K562 (cell line): ENCODE results near the gene CMPK1. TPM values are rescaled to one million over a fixed set of nuclear protein-coding genes. Genes with fewer than 3 reads are reported as not detected.

ENCODE experiments used
- CBX3 ChIP-seq, 2 experiments: IDR thresholded peaks; 1 replicate in 1 of 2; 2 replicates in 1 of 2; pipeline ENCODE4 v1.6.1; 2012; ENCODE audit warnings: inconsistent platforms in 2 of 2, low read length in 2 of 2, borderline replicate concordance in 1 of 2, control low read depth in 1 of 2
- CEBPG ChIP-seq, 3 experiments: fragments of 200-800 bp in 1 of 3; sonication (Bioruptor generic) in 1 of 3; sonication (generic) in 1 of 3; formaldehyde crosslinking in 1 of 3; IDR thresholded peaks in 2 of 3; conservative IDR thresholded peaks in 1 of 3; 2 replicates each; pipeline versions ENCODE4 v1.6.1 to v1.8.0; 2016 to 2022; ENCODE audit warnings: missing compliant biosample characterization in 2 of 3, missing genetic modification characterization in 2 of 3, mild to moderate bottlenecking in 1 of 3, missing genetic modification reagents in 1 of 3
- LEF1 ChIP-seq: fragments of 450-650 bp; IDR thresholded peaks from 2 replicates; pipeline ENCODE4 v1.6.1; 2016; ENCODE audit warnings: mild to moderate bottlenecking
- NCOA6 ChIP-seq: fragments of 450-650 bp; IDR thresholded peaks from 2 replicates; pipeline ENCODE4 v1.6.1; 2017; ENCODE audit warnings: mild to moderate bottlenecking
- RBM22 ChIP-seq: fragments of 200-400 bp; formaldehyde crosslinking; IDR thresholded peaks from 2 replicates; pipeline ENCODE4 v1.6.1; 2018; ENCODE audit warnings: low read length, low read depth; ENCODE audit not compliant: poor library complexity, severe bottlenecking
- SP1 ChIP-seq: sonication (generic); formaldehyde crosslinking; IDR thresholded peaks from 2 replicates; pipeline ENCODE4 v1.8.1; 2022; ENCODE audit warnings: mild to moderate bottlenecking, missing genetic modification reagents
- SRSF7 ChIP-seq: fragments of 200-400 bp; formaldehyde crosslinking; optimal IDR thresholded peaks from 2 replicates; pipeline ENCODE3; 2017; ENCODE audit warnings: mild to moderate bottlenecking, low read depth, low read length
- SRSF9 ChIP-seq: fragments of 200-400 bp; formaldehyde crosslinking; IDR thresholded peaks from 2 replicates; pipeline ENCODE4 v1.6.1; 2017; ENCODE audit warnings: low read depth, low read length, borderline replicate concordance
- TAF15 ChIP-seq: fragments of 200-400 bp; formaldehyde crosslinking; IDR thresholded peaks from 2 replicates; pipeline ENCODE4 v1.6.1; 2017; ENCODE audit warnings: mild to moderate bottlenecking, low read depth, low read length, moderate library complexity
- ZNF263 ChIP-seq: sonication (generic); formaldehyde crosslinking; IDR thresholded peaks from 2 replicates; pipeline ENCODE4 v1.8.0; 2022; ENCODE audit warnings: mild to moderate bottlenecking, missing genetic modification reagents, borderline replicate concordance
- ZNF274 ChIP-seq: IDR thresholded peaks from 2 replicates; pipeline ENCODE4 v1.6.1; 2011; ENCODE audit warnings: low read depth, mild to moderate bottlenecking, low read length, moderate library complexity, borderline replicate concordance
- ZNF75A ChIP-seq: fragments of 450-650 bp; formaldehyde crosslinking; IDR thresholded peaks from 2 replicates; pipeline ENCODE4 v1.4.0; 2020; ENCODE audit warnings: mild to moderate bottlenecking
- polyA plus RNA-seq, 8 experiments: library from polyadenylated mRNA; depleted of rRNA in 4 of 8; stranded (reverse) in 5 of 8; unstranded in 3 of 8; fragments of >200 nt; fragmentation: Nextera tagmentation in 2 of 8; fragmentation: Illumina TruSeq in 1 of 8; extraction: Ambion mirVana in 2 of 8; extraction: Trizol in 1 of 8; gene quantifications; 2 replicates each; pipeline versions ENCODE4 v1.2.1 to v1.2.3, GENCODE V29; 2011 to 2014; ENCODE audit warnings: inconsistent platforms in 1 of 8, missing spikeins in 1 of 8
- total RNA-seq, 7 experiments: library from RNA; depleted of rRNA in 6 of 7; stranded (reverse); fragments of >200 nt in 6 of 7; fragmentation: Illumina TruSeq in 2 of 7; extraction: Trizol in 2 of 7; gene quantifications; 2 replicates each; pipeline versions ENCODE4 v1.2.1 to v1.2.3, GENCODE V29; 2011 to 2021; ENCODE audit warnings: low replicate concordance in 1 of 7
- TF ChIP-seq, protein P1 (sequence below): fragments of 450-650 bp; formaldehyde crosslinking; IDR thresholded peaks from 2 replicates; pipeline ENCODE4 v1.4.0; 2020; ENCODE audit warnings: mild to moderate bottlenecking, moderate library complexity
- TF ChIP-seq, protein P2 (sequence below): fragments of 450-650 bp; formaldehyde crosslinking; conservative IDR thresholded peaks from 2 replicates; pipeline ENCODE4 v1.4.0; 2022; ENCODE audit warnings: mild to moderate bottlenecking, missing genetic modification characterization
- TF ChIP-seq, protein P3 (sequence below): fragments of 250-450 bp; sonication (Bioruptor Pico); IDR thresholded peaks from 2 replicates; pipeline ENCODE4 v1.6.1; 2021; ENCODE audit warnings: mild to moderate bottlenecking
- TF ChIP-seq, protein P4 (sequence below): fragments of 250-450 bp; sonication (Bioruptor Pico); IDR thresholded peaks from 2 replicates; pipeline ENCODE4 v1.5.0; 2020; ENCODE audit warnings: mild to moderate bottlenecking, borderline replicate concordance
- TF ChIP-seq, protein P5 (sequence below): fragments of 450-650 bp; IDR thresholded peaks from 2 replicates; pipeline ENCODE4 v1.6.1; 2017; ENCODE audit warnings: antibody characterized with exemption
- TF ChIP-seq, protein P6 (sequence below): fragments of 450-650 bp; formaldehyde crosslinking; IDR thresholded peaks from 2 replicates; pipeline ENCODE4 v1.4.0; 2022; ENCODE audit warnings: mild to moderate bottlenecking, moderate library complexity

Gene CMPK1
- total and polyA plus RNA-seq, 9 of the 15 experiments (the other 6 are each of a cell fraction or from before 2014, with no cell fraction given) = 54.5 to 197 (median 116) TPM

DNA sequence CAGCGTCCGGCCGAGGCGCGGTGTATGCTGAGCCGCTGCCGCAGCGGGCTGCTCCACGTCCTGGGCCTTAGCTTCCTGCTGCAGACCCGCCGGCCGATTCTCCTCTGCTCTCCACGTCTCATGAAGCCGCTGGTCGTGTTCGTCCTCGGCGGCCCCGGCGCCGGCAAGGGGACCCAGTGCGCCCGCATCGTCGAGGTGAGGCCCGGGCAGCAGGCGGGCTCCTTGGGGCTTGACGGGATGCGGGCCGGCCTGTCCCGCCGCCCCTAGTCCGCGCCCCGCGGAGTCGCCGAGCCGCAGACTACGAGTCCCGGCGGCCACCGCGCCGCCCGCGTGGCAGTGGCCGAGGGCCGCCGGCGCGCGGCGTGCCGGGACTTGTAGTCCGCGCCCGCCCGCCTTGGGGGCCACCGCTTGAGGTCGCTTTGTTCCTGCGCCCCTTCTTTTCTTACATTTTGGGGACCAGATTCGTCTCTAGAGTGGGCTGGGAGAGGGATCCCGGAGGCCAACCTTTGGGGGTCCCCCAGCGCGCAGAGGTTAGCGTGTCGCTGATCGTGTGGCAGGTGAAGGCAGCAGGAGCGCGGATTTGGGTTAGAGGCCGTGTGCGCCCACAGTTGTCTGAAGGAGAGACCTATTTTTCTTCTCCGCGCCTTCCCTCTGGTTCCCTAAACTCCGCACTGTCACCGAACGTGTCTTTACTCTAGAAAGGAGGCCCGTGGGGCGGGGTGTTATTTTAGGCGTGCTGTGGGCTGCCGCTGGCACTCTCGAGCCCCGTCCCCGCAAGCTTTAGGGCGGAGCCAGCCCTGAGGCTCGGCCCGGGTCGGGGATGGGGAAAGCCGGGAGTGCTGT, 553 bp downstream of the CMPK1 start (continued):
- TF ChIP-seq, protein P1, sequence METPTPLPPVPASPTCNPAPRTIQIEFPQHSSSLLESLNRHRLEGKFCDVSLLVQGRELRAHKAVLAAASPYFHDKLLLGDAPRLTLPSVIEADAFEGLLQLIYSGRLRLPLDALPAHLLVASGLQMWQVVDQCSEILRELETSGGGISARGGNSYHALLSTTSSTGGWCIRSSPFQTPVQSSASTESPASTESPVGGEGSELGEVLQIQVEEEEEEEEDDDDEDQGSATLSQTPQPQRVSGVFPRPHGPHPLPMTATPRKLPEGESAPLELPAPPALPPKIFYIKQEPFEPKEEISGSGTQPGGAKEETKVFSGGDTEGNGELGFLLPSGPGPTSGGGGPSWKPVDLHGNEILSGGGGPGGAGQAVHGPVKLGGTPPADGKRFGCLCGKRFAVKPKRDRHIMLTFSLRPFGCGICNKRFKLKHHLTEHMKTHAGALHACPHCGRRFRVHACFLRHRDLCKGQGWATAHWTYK (CRISPR knock-in tag) = 0 out of 2 replicates have a peak, but pooled peaks have one; percentile 67
- TF ChIP-seq NCOA6 (no peak), SRSF7 (no peak), CEBPG (CRISPR knock-in tag; IDR thresholded peaks at IDR 0.05) (0 out of 2 replicates have a peak, but pooled peaks have one; percentile 33), CEBPG (tag; conservative IDR thresholded peaks at IDR 0.05 in 1 of 2, IDR thresholded peaks at IDR 0.05 in 1 of 2) (no peak), ZNF274 (no peak), TAF15 (no peak), CBX3 (IDR thresholded peaks at IDR 0.05; ENCODE audit: borderline replicate concordance in 1 of 2, low read length in 2 of 2) (peak in 1 of 2 experiments; percentile 14; a peak in 1 of 3 replicates), LEF1 (no peak), SRSF9 (no peak), RBM22 (peak; percentile 65), ZNF263 (CRISPR knock-in tag) (peak; percentile 49), ZNF75A (CRISPR knock-in tag) (no peak), SP1 (CRISPR knock-in tag) (no peak; the same call in 1 of the 2 replicates)
- TF ChIP-seq, protein P2, sequence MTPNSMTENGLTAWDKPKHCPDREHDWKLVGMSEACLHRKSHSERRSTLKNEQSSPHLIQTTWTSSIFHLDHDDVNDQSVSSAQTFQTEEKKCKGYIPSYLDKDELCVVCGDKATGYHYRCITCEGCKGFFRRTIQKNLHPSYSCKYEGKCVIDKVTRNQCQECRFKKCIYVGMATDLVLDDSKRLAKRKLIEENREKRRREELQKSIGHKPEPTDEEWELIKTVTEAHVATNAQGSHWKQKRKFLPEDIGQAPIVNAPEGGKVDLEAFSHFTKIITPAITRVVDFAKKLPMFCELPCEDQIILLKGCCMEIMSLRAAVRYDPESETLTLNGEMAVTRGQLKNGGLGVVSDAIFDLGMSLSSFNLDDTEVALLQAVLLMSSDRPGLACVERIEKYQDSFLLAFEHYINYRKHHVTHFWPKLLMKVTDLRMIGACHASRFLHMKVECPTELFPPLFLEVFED (CRISPR knock-in tag) = no peak
- TF ChIP-seq, protein P3, sequence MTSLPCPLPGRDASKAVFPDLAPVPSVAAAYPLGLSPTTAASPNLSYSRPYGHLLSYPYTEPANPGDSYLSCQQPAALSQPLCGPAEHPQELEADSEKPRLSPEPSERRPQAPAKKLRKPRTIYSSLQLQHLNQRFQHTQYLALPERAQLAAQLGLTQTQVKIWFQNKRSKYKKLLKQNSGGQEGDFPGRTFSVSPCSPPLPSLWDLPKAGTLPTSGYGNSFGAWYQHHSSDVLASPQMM = no peak
- TF ChIP-seq, protein P4, sequence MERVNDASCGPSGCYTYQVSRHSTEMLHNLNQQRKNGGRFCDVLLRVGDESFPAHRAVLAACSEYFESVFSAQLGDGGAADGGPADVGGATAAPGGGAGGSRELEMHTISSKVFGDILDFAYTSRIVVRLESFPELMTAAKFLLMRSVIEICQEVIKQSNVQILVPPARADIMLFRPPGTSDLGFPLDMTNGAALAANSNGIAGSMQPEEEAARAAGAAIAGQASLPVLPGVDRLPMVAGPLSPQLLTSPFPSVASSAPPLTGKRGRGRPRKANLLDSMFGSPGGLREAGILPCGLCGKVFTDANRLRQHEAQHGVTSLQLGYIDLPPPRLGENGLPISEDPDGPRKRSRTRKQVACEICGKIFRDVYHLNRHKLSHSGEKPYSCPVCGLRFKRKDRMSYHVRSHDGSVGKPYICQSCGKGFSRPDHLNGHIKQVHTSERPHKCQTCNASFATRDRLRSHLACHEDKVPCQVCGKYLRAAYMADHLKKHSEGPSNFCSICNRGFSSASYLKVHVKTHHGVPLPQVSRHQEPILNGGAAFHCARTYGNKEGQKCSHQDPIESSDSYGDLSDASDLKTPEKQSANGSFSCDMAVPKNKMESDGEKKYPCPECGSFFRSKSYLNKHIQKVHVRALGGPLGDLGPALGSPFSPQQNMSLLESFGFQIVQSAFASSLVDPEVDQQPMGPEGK (CRISPR knock-in tag) = no peak
- TF ChIP-seq, protein P5, sequence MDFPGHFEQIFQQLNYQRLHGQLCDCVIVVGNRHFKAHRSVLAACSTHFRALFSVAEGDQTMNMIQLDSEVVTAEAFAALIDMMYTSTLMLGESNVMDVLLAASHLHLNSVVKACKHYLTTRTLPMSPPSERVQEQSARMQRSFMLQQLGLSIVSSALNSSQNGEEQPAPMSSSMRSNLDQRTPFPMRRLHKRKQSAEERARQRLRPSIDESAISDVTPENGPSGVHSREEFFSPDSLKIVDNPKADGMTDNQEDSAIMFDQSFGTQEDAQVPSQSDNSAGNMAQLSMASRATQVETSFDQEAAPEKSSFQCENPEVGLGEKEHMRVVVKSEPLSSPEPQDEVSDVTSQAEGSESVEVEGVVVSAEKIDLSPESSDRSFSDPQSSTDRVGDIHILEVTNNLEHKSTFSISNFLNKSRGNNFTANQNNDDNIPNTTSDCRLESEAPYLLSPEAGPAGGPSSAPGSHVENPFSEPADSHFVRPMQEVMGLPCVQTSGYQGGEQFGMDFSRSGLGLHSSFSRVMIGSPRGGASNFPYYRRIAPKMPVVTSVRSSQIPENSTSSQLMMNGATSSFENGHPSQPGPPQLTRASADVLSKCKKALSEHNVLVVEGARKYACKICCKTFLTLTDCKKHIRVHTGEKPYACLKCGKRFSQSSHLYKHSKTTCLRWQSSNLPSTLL = no peak
- TF ChIP-seq, protein P6, sequence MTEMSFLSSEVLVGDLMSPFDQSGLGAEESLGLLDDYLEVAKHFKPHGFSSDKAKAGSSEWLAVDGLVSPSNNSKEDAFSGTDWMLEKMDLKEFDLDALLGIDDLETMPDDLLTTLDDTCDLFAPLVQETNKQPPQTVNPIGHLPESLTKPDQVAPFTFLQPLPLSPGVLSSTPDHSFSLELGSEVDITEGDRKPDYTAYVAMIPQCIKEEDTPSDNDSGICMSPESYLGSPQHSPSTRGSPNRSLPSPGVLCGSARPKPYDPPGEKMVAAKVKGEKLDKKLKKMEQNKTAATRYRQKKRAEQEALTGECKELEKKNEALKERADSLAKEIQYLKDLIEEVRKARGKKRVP = no peak
